Measurements from ENCODE around the gene GSTM4.
"Not testable (repeated sequence)": the region's sequence is repeated elsewhere in the genome, so short reads cannot be mapped to it uniquely, and the experiment has no call there.

- TF ChIP-seq CEBPZ (IDR thresholded peaks at IDR 0.05; ENCODE audit: borderline replicate concordance, low read depth, low read length); CTCF (IDR thresholded peaks at IDR 0.05 in 2 of 3, conservative IDR thresholded peaks at IDR 0.05 in 1 of 3; ENCODE audit: insufficient read depth in 2 of 3, low read depth in 1 of 3, low read length in 3 of 3); EZH2 (IDR thresholded peaks at IDR 0.05; ENCODE audit: borderline replicate concordance, low read depth, low read length); REST (IDR thresholded peaks at IDR 0.05; ENCODE audit: borderline replicate concordance); REST (CRISPR knock-in tag; IDR thresholded peaks at IDR 0.05; ENCODE audit: low read depth); NR3C1 (CRISPR knock-in tag; IDR thresholded peaks at IDR 0.05); MED1 (CRISPR knock-in tag; IDR thresholded peaks at IDR 0.05; ENCODE audit: borderline replicate concordance); HDAC3 (IDR thresholded peaks at IDR 0.05; ENCODE audit: borderline replicate concordance, partially characterized antibody); SREBF2 (CRISPR knock-in tag; IDR thresholded peaks at IDR 0.05); ZNF740 (CRISPR knock-in tag; IDR thresholded peaks at IDR 0.05); ZNF740 (tag; IDR thresholded peaks at IDR 0.05); FOXM1 (IDR thresholded peaks at IDR 0.05; ENCODE audit: low read depth); FOXM1 (CRISPR knock-in tag; IDR thresholded peaks at IDR 0.05; ENCODE audit: low read depth); GABPB2 (CRISPR knock-in tag; conservative IDR thresholded peaks at IDR 0.05); TAF1 (IDR thresholded peaks at IDR 0.05; ENCODE audit: control insufficient read depth, extremely low read depth, insufficient read depth, low read length, severe bottlenecking): not testable (repeated sequence)
Observed at GRCh38 chr1:109685399-109685798, 29.5 kb downstream of the GSTM4 start.

All from K562 (cell line).